ENCODE results near the gene MTRF1L.
A peak's percentile ranks its signal among the peaks of the same experiment; 100 is the strongest.
"Not testable (repeated sequence)": the region's sequence is repeated elsewhere in the genome, so short reads cannot be mapped to it uniquely, and the experiment has no call there.

MTRF1L gene

DNA sequence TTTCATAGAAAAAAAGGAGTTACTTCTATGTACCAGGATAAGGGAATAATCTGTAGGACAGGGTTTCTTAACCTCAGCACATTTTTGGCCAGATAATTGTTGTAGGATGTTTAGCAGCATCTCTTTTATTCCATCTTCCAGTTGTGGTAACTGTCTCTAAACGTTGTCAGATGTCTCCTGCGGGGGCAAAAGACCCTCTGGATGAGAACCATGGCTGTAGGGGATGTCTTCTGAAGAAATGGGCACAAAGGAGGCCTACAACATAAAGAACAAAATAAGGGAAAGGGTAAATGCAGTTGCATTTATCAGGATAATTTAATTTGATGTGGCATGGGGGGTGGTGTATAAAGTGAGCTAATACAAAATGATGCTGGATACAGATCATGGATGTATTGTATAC lies 15.5 kb downstream of the MTRF1L start:
- Histone ChIP-seq H3K4me3 (ENCODE audit: low read length) (no peak overlapping the region), H3K9ac (ENCODE audit: low read length) (no peak overlapping the region), H3K27me3 (ENCODE audit: low read depth, low read length) (no peaks in the 10 kb centered on the region), H3K36me3 (replicated peaks; ENCODE audit: low read depth, low read length) (peaks cover 9% of the 10 kb centered on the region), H3K4me1 (ENCODE audit: low read length) (peaks cover 8% of the 10 kb centered on the region), H4K20me1 (ENCODE audit: insufficient read depth, low read length) (peaks cover 24% of the 10 kb centered on the region), H3K4me2 (ENCODE audit: low read length) (no peak overlapping the region), H3K27ac (ENCODE audit: low read length) (no peak overlapping the region), H2AFZ (ENCODE audit: low read depth, low read length) (no peak overlapping the region), H3K79me2 (ENCODE audit: low read length) (peaks cover 59% of the 10 kb centered on the region), H3K9me3 (ENCODE audit: insufficient read depth, low read length) (no peaks in the 10 kb centered on the region)
- TF ChIP-seq EZH2phosphoT487 (IDR thresholded peaks at IDR 0.05; ENCODE audit: low read depth) = no peak
- TF ChIP-seq, protein P1, sequence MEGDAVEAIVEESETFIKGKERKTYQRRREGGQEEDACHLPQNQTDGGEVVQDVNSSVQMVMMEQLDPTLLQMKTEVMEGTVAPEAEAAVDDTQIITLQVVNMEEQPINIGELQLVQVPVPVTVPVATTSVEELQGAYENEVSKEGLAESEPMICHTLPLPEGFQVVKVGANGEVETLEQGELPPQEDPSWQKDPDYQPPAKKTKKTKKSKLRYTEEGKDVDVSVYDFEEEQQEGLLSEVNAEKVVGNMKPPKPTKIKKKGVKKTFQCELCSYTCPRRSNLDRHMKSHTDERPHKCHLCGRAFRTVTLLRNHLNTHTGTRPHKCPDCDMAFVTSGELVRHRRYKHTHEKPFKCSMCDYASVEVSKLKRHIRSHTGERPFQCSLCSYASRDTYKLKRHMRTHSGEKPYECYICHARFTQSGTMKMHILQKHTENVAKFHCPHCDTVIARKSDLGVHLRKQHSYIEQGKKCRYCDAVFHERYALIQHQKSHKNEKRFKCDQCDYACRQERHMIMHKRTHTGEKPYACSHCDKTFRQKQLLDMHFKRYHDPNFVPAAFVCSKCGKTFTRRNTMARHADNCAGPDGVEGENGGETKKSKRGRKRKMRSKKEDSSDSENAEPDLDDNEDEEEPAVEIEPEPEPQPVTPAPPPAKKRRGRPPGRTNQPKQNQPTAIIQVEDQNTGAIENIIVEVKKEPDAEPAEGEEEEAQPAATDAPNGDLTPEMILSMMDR (IDR thresholded peaks at IDR 0.05; ENCODE audit: low read depth, low read length) = no peak

DNA sequence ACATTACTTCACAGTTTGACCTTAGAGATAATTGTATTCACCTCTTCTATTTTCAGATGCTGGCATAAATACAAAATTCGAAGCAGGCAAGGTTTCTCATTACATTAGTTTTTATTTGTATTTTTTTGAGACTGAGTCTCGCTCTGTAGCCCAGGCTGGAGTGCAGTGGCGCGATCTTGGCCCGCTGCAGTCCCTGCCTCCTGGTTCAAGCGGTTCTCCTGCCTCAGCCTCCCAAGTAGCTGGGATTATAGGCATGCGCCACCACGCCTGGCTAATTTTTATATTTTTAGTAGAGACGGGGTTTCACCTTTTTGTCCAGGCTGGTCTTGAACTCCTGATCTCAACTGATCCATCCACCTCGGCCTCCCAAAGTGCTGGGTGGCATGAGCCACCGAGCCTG lies 17.2 kb downstream of the MTRF1L start:
- H3K27me3 ChIP-seq (ENCODE audit: low read depth, low read length); H3K9me3 ChIP-seq (ENCODE audit: insufficient read depth, low read length); H2AFZ ChIP-seq (ENCODE audit: low read depth, low read length); H3K9ac ChIP-seq (ENCODE audit: low read length); H3K27ac ChIP-seq (ENCODE audit: low read length): not testable (repeated sequence)
- H3K4me1 ChIP-seq (ENCODE audit: low read length) = peaks cover 15% of the 10 kb centered on the region
- peak overlapping the region; percentile 75 for H3K4me2 ChIP-seq (ENCODE audit: low read length)
- H3K36me3 ChIP-seq (replicated peaks; ENCODE audit: low read depth, low read length) = peaks cover 18% of the 10 kb centered on the region
- H3K79me2 ChIP-seq (ENCODE audit: low read length) = peaks cover 66% of the 10 kb centered on the region
- peak overlapping the region; percentile 98 for H3K4me3 ChIP-seq (ENCODE audit: low read length)
- peaks cover 34% of the 10 kb centered on the region for H4K20me1 ChIP-seq (ENCODE audit: insufficient read depth, low read length)

DNA sequence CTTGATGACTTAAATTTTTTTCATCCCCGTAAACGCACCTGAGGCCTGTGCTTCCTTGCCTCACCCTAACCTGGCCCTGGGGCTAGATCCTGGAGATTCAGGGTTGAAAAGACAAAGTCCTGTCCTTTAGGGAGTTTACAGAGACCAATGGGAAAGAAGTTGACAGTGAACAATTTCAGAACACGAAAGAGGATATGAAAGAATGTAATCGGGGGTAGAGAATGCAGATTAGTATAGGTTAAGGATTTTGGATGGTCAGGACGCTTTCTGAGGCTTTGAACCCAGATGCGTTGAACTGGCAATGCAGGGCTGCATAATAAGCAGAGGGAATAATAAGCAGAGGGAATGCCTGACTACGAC lies 18.0 kb downstream of the MTRF1L start:
- Histone ChIP-seq H3K27me3 (ENCODE audit: low read depth, low read length) (no peaks in the 10 kb centered on the region), H3K9me3 (ENCODE audit: insufficient read depth, low read length) (no peaks in the 10 kb centered on the region), H2AFZ (ENCODE audit: low read depth, low read length) (no peak overlapping the region), H3K4me3 (ENCODE audit: low read length) (peak overlapping the region; percentile 98), H3K4me1 (ENCODE audit: low read length) (peaks cover 18% of the 10 kb centered on the region), H3K27ac (ENCODE audit: low read length) (peak overlapping the region; percentile 93), H3K36me3 (replicated peaks; ENCODE audit: low read depth, low read length) (peaks cover 18% of the 10 kb centered on the region), H4K20me1 (ENCODE audit: insufficient read depth, low read length) (peaks cover 42% of the 10 kb centered on the region), H3K9ac (ENCODE audit: low read length) (peak overlapping the region; percentile 100), H3K4me2 (ENCODE audit: low read length) (peak overlapping the region; percentile 75), H3K79me2 (ENCODE audit: low read length) (peaks cover 70% of the 10 kb centered on the region)
- TF ChIP-seq, protein P1 (IDR thresholded peaks at IDR 0.05; ENCODE audit: low read depth, low read length) = no peak
- TF ChIP-seq EZH2phosphoT487 (IDR thresholded peaks at IDR 0.05; ENCODE audit: low read depth) = no peak

DNA sequence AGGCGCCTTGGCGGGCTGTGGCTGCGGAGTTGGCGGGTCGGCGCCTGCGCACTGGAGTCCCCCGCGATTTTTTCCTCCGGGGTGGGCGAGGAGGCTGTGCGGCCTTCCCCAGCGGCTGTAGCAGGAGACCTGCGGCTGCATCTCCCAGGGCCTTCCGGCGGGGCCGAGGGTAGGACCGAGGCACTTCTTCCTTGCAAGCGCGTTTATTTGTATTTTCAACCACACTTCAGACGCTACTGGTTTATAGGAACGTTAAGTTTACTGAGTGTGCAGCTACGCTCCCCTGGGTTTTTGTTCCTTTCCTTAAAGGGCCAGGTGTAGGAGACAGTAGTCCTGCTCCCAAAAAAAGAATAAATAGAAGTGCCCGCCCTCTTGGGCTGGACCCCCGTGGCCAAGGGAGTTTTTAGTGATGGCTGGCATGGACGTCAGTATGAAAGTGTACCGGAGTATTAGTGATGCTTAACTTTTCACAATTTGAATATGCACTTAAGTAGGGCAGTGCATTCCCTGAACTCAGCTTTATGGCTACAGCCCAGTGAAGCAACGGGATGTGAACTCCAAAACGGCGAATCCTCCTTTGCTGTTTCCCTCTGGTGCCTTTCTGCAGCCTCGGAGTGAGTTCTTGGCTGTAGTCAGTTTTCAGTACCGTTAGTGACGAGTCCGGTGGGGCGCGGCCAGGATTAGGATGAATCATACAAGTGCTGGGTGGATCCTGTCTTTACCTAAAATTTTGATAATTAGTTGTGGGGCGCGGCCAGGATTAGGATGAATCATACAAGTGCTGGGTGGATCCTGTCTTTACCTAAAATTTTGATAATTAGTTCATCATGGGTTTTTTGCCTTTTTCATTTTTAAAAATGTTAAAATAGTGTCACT lies 18.6 kb downstream of the MTRF1L start:
- TF ChIP-seq, protein P1 (IDR thresholded peaks at IDR 0.05; ENCODE audit: low read depth, low read length) = no peak
- no peak for TF ChIP-seq EZH2phosphoT487 (IDR thresholded peaks at IDR 0.05; ENCODE audit: low read depth)
- H3K27ac ChIP-seq (ENCODE audit: low read length) = peak overlapping the region; percentile 93
- H3K4me3 ChIP-seq (ENCODE audit: low read length) = peak overlapping the region; percentile 98
- H3K36me3 ChIP-seq (replicated peaks; ENCODE audit: low read depth, low read length) = peaks cover 24% of the 10 kb centered on the region
- H4K20me1 ChIP-seq (ENCODE audit: insufficient read depth, low read length) = peaks cover 48% of the 10 kb centered on the region
- peak overlapping the region; percentile 75 for H3K4me2 ChIP-seq (ENCODE audit: low read length)
- H2AFZ ChIP-seq (ENCODE audit: low read depth, low read length) = no peak overlapping the region
- peaks cover 18% of the 10 kb centered on the region for H3K4me1 ChIP-seq (ENCODE audit: low read length)
- peaks cover 76% of the 10 kb centered on the region for H3K79me2 ChIP-seq (ENCODE audit: low read length)
- peak overlapping the region; percentile 100 for H3K9ac ChIP-seq (ENCODE audit: low read length)
- H3K9me3 ChIP-seq (ENCODE audit: insufficient read depth, low read length) = no peaks in the 10 kb centered on the region
- no peaks in the 10 kb centered on the region for H3K27me3 ChIP-seq (ENCODE audit: low read depth, low read length)

All from OCI-LY3 (cell line).